ENCODE results near the gene SERPINA1.
"Not testable (repeated sequence)": the region's sequence is repeated elsewhere in the genome, so short reads cannot be mapped to it uniquely, and the experiment has no call there.

SERPINA1 gene

GRCh38 chr14:94368956-94369355 is 19.4 kb downstream of the SERPINA1 start:
- DNase-seq = no peak

- DNase-seq = no peak
These were observed 20.2 kb downstream of the SERPINA1 start for GRCh38 chr14:94368243-94368590.

GRCh38 chr14:94367347-94368242 is 20.8 kb downstream of the SERPINA1 start:
- DNase-seq = no peak

- no peak for DNase-seq
These were observed 22.1 kb downstream of the SERPINA1 start, which contains the start of gene SERPINA2 for GRCh38 chr14:94366146-94366915. TSS of gene SERPINA2 (minus strand) at chr14:94366698.

- DNase-seq = no peak
These were observed 22.8 kb downstream of the SERPINA1 start for GRCh38 chr14:94365624-94366023.

- DNase-seq = no peak
These were observed 23.4 kb downstream of the SERPINA1 start for GRCh38 chr14:94364964-94365363.

GRCh38 chr14:94364037-94364436 is 24.4 kb downstream of the SERPINA1 start:
- no peak for DNase-seq

GRCh38 chr14:94363151-94363624 is 25.2 kb downstream of the SERPINA1 start:
- DNase-seq = no peak

- no peak for DNase-seq
These were observed 25.7 kb downstream of the SERPINA1 start for GRCh38 chr14:94362614-94363133.

GRCh38 chr14:94361682-94362081 is 26.7 kb downstream of the SERPINA1 start:
- no peak for DNase-seq

GRCh38 chr14:94360945-94361565 is 27.3 kb downstream of the SERPINA1 start:
- DNase-seq = no peak

GRCh38 chr14:94357166-94357565 is 31.2 kb downstream of the SERPINA1 start:
- no peak for DNase-seq

GRCh38 chr14:94356379-94357056 is 31.9 kb downstream of the SERPINA1 start:
- DNase-seq = no peak

GRCh38 chr14:94355191-94355794 is 33.1 kb downstream of the SERPINA1 start:
- no peak for DNase-seq

- no peak for DNase-seq
These were observed 33.7 kb downstream of the SERPINA1 start for GRCh38 chr14:94354638-94355185.

- DNase-seq = not testable (repeated sequence)
These were observed 34.2 kb downstream of the SERPINA1 start for GRCh38 chr14:94354190-94354589.

GRCh38 chr14:94349276-94349675 is 39.1 kb downstream of the SERPINA1 start:
- no peak for DNase-seq

- no peak for DNase-seq
These were observed 39.6 kb downstream of the SERPINA1 start for GRCh38 chr14:94348836-94349235.

- no peak for DNase-seq
These were observed 41.6 kb downstream of the SERPINA1 start for GRCh38 chr14:94346841-94347240.

GRCh38 chr14:94346065-94346786 is 42.2 kb downstream of the SERPINA1 start:
- not testable (repeated sequence) for DNase-seq
